SK-N-SH treated with all-trans-retinoic acid at 6 μM for 48 hours (cell line): ENCODE data around the gene RECQL5.

ENCODE experiments used
- ATAC-seq: fragments of 200-7000 bp; cut with Tn5 transposase; 3 replicates; pipeline ENCODE4 v1.9.1; 2020; ENCODE audit warnings: mild to moderate bottlenecking, moderate library complexity
- ARNTL ChIP-seq: fragments of 450-650 bp; formaldehyde crosslinking; IDR thresholded peaks from 2 replicates; pipeline ENCODE4 v1.5.0; 2020; ENCODE audit warnings: low read depth, mild to moderate bottlenecking, moderate library complexity, borderline replicate concordance
- BACH2 ChIP-seq: fragments of 250-450 bp; sonication (Bioruptor Pico); IDR thresholded peaks from 2 replicates; pipeline ENCODE4 v1.9.0; 2021; ENCODE audit warnings: mild to moderate bottlenecking, borderline replicate concordance
- CSDC2 ChIP-seq: fragments of 250-450 bp; sonication (Bioruptor Pico); IDR thresholded peaks from 2 replicates; pipeline ENCODE4 v1.5.0; 2020; ENCODE audit warnings: mild to moderate bottlenecking, moderate library complexity
- ESRRG ChIP-seq: fragments of 250-450 bp; sonication (Bioruptor Pico); IDR thresholded peaks from 2 replicates; pipeline ENCODE4 v1.6.1; 2021; ENCODE audit warnings: mild to moderate bottlenecking
- GLIS3 ChIP-seq: fragments of 250-450 bp; sonication (Bioruptor Pico); IDR thresholded peaks from 2 replicates; pipeline ENCODE4 v1.5.0; 2020; ENCODE audit warnings: mild to moderate bottlenecking, moderate library complexity
- ISL1 ChIP-seq: fragments of 250-450 bp; sonication (Bioruptor Pico); IDR thresholded peaks from 2 replicates; pipeline ENCODE4 v2.1.2; 2022; ENCODE audit warnings: mild to moderate bottlenecking, moderate library complexity
- POU6F1 ChIP-seq: fragments of 250-450 bp; sonication (Bioruptor Pico); IDR thresholded peaks from 2 replicates; pipeline ENCODE4 v1.8.0; 2021; ENCODE audit warnings: low read depth, mild to moderate bottlenecking, moderate library complexity, borderline replicate concordance
- PPARA ChIP-seq: fragments of 250-450 bp; sonication (Bioruptor Pico); IDR thresholded peaks from 2 replicates; pipeline ENCODE4 v1.5.0; 2020; ENCODE audit warnings: mild to moderate bottlenecking, borderline replicate concordance
- RARB ChIP-seq: fragments of 250-450 bp; sonication (Bioruptor Pico); IDR thresholded peaks from 2 replicates; pipeline ENCODE4 v1.8.0; 2021; ENCODE audit warnings: mild to moderate bottlenecking, moderate library complexity
- SNAI2 ChIP-seq: fragments of 250-450 bp; sonication (Bioruptor Pico); IDR thresholded peaks from 2 replicates; pipeline ENCODE4 v1.5.0; 2020; ENCODE audit warnings: mild to moderate bottlenecking, moderate library complexity
- ZC3H10 ChIP-seq: fragments of 250-450 bp; sonication (Bioruptor Pico); IDR thresholded peaks from 2 replicates; pipeline ENCODE4 v1.5.1; 2021; ENCODE audit warnings: mild to moderate bottlenecking, moderate library complexity
- ZFP30 ChIP-seq: fragments of 450-650 bp; formaldehyde crosslinking; IDR thresholded peaks from 2 replicates; pipeline ENCODE4 v1.5.0; 2022; ENCODE audit warnings: mild to moderate bottlenecking, moderate library complexity
- ZNF70 ChIP-seq: fragments of 450-650 bp; formaldehyde crosslinking; IDR thresholded peaks from 2 replicates; pipeline ENCODE4 v1.5.0; 2020; ENCODE audit warnings: mild to moderate bottlenecking, moderate library complexity
- TF ChIP-seq, protein P1 (sequence below): fragments of 250-450 bp; sonication (Bioruptor Pico); IDR thresholded peaks from 2 replicates; pipeline ENCODE4 v1.8.0; 2020; ENCODE audit warnings: mild to moderate bottlenecking, moderate library complexity, borderline replicate concordance
- TF ChIP-seq, protein P2 (sequence below): fragments of 250-450 bp; sonication (Bioruptor Pico); IDR thresholded peaks from 2 replicates; pipeline ENCODE4 v1.5.1; 2020; ENCODE audit warnings: low read depth, mild to moderate bottlenecking, moderate library complexity
- TF ChIP-seq, protein P3 (sequence below): fragments of 250-450 bp; sonication (Bioruptor Pico); IDR thresholded peaks from 2 replicates; pipeline ENCODE4 v1.5.0; 2020; ENCODE audit warnings: mild to moderate bottlenecking, moderate library complexity
- TF ChIP-seq, protein P4 (sequence below): fragments of 250-450 bp; sonication (Bioruptor Pico); IDR thresholded peaks from 2 replicates; pipeline ENCODE4 v1.5.1; 2021; ENCODE audit warnings: mild to moderate bottlenecking, moderate library complexity

The RECQL5 gene

GRCh38 chr17:75707079-75707571 lies 40.2 kb upstream of the RECQL5 start:
- ATAC-seq, result peak; percentile 81
- TF ChIP-seq ZNF70 (CRISPR knock-in tag), result no peak
- TF ChIP-seq, protein P1, sequence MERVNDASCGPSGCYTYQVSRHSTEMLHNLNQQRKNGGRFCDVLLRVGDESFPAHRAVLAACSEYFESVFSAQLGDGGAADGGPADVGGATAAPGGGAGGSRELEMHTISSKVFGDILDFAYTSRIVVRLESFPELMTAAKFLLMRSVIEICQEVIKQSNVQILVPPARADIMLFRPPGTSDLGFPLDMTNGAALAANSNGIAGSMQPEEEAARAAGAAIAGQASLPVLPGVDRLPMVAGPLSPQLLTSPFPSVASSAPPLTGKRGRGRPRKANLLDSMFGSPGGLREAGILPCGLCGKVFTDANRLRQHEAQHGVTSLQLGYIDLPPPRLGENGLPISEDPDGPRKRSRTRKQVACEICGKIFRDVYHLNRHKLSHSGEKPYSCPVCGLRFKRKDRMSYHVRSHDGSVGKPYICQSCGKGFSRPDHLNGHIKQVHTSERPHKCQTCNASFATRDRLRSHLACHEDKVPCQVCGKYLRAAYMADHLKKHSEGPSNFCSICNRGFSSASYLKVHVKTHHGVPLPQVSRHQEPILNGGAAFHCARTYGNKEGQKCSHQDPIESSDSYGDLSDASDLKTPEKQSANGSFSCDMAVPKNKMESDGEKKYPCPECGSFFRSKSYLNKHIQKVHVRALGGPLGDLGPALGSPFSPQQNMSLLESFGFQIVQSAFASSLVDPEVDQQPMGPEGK (CRISPR knock-in tag), result peak; percentile 63; the same call in 1 of the 2 replicates

GRCh38 chr17:75706042-75706728 lies 39.2 kb upstream of the RECQL5 start:
- TF ChIP-seq, protein P1 (CRISPR knock-in tag), result no peak
- TF ChIP-seq, protein P2, sequence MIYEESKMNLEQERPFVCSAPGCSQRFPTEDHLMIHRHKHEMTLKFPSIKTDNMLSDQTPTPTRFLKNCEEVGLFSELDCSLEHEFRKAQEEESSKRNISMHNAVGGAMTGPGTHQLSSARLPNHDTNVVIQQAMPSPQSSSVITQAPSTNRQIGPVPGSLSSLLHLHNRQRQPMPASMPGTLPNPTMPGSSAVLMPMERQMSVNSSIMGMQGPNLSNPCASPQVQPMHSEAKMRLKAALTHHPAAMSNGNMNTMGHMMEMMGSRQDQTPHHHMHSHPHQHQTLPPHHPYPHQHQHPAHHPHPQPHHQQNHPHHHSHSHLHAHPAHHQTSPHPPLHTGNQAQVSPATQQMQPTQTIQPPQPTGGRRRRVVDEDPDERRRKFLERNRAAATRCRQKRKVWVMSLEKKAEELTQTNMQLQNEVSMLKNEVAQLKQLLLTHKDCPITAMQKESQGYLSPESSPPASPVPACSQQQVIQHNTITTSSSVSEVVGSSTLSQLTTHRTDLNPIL, result no peak
- TF ChIP-seq ARNTL (no peak), PPARA (CRISPR knock-in tag) (no peak), ZNF70 (CRISPR knock-in tag) (no peak), ZFP30 (CRISPR knock-in tag) (no peak), CSDC2 (no peak), SNAI2 (no peak), RARB (no peak)
- TF ChIP-seq, protein P3, sequence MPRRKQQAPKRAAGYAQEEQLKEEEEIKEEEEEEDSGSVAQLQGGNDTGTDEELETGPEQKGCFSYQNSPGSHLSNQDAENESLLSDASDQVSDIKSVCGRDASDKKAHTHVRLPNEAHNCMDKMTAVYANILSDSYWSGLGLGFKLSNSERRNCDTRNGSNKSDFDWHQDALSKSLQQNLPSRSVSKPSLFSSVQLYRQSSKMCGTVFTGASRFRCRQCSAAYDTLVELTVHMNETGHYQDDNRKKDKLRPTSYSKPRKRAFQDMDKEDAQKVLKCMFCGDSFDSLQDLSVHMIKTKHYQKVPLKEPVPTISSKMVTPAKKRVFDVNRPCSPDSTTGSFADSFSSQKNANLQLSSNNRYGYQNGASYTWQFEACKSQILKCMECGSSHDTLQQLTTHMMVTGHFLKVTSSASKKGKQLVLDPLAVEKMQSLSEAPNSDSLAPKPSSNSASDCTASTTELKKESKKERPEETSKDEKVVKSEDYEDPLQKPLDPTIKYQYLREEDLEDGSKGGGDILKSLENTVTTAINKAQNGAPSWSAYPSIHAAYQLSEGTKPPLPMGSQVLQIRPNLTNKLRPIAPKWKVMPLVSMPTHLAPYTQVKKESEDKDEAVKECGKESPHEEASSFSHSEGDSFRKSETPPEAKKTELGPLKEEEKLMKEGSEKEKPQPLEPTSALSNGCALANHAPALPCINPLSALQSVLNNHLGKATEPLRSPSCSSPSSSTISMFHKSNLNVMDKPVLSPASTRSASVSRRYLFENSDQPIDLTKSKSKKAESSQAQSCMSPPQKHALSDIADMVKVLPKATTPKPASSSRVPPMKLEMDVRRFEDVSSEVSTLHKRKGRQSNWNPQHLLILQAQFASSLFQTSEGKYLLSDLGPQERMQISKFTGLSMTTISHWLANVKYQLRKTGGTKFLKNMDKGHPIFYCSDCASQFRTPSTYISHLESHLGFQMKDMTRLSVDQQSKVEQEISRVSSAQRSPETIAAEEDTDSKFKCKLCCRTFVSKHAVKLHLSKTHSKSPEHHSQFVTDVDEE (CRISPR knock-in tag), result no peak
- TF ChIP-seq, protein P4, sequence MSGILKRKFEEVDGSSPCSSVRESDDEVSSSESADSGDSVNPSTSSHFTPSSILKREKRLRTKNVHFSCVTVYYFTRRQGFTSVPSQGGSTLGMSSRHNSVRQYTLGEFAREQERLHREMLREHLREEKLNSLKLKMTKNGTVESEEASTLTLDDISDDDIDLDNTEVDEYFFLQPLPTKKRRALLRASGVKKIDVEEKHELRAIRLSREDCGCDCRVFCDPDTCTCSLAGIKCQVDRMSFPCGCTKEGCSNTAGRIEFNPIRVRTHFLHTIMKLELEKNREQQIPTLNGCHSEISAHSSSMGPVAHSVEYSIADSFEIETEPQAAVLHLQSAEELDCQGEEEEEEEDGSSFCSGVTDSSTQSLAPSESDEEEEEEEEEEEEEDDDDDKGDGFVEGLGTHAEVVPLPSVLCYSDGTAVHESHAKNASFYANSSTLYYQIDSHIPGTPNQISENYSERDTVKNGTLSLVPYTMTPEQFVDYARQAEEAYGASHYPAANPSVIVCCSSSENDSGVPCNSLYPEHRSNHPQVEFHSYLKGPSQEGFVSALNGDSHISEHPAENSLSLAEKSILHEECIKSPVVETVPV (CRISPR knock-in tag), result no peak
- no peak for ATAC-seq

DNA sequence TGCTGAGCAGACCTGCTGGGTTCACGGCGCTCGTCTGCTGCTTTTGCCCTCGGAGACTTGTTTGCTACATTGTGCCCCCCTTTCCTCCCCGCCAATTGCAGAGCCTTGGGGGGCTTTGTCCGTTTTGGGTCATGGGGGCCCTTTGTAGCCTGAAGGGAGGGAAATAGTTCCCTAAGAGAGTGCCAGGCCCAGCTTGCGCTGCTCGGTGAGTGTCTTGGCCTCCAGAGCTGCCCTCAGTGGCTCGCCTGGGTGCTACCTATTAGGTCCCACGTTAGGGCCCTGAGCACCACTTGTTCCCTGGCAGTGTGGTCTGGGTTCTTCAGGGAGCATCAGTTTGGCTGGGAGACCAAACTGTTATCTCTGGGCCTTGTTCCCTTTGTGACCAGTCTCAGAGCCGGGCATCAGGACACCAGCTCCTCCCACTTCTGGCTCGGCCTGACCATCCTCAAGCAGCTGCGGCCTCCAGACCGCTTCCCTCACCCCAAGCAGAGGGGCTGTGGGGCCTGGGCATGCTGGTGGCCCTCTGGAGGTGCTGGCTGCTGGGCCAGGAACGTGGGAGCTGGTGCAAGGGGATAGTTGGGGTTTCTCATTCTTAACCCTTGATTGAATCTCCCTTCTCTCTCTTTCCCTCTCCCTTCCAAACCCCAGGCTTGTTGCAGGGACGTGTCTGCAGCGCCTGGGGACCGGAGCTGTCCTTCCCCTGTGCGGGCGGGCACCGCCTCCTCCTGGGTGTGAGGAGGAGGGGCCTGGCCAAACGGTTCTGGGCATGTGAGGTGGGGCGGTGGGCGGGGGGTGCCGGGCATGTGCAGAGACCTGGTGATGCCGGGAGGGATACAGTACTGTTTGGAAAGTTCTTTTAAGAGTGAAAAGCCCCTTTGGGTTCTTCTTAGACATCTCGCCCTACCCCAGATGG lies 38.3 kb upstream of the RECQL5 start:
- no peak for ATAC-seq
- TF ChIP-seq, protein P1 (CRISPR knock-in tag), result no peak
- no peak for TF ChIP-seq ZC3H10 (CRISPR knock-in tag)
- no peak for TF ChIP-seq GLIS3 (CRISPR knock-in tag)
- TF ChIP-seq ESRRG (CRISPR knock-in tag), result no peak
- TF ChIP-seq ISL1 (CRISPR knock-in tag), result no peak
- no peak for TF ChIP-seq CSDC2
- TF ChIP-seq BACH2 (CRISPR knock-in tag), result no peak
- no peak for TF ChIP-seq RARB
- TF ChIP-seq PPARA (CRISPR knock-in tag), result no peak
- no peak for TF ChIP-seq POU6F1 (CRISPR knock-in tag)
- TF ChIP-seq, protein P4 (CRISPR knock-in tag), result no peak
